Karpas-422 (cell line): Measurements from ENCODE around the gene MYLK. TPM values are rescaled to one million over a fixed set of nuclear protein-coding genes. Genes with fewer than 3 reads are reported as not detected.
"Not testable (repeated sequence)": the region's sequence is repeated elsewhere in the genome, so short reads cannot be mapped to it uniquely, and the experiment has no call there.

Source experiments
- DNase-seq: peaks from one replicate; pipeline ENCODE4 v3.0.0-alpha.2; 2015
- H2AFZ ChIP-seq: fragments of 200-600 bp; sonication (generic); 2 replicates; pipeline ENCODE4 v1.6.1; 2014; ENCODE audit warnings: antibody characterized with exemption, low read length, mixed read lengths
- H3K27ac ChIP-seq: fragments of 200-600 bp; sonication (generic); 2 replicates; pipeline ENCODE4 v1.5.1; 2014; ENCODE audit warnings: mild to moderate bottlenecking, low read length, moderate library complexity
- H3K27me3 ChIP-seq: fragments of 200-600 bp; sonication (generic); 2 replicates; pipeline ENCODE4 v1.6.1; 2014; ENCODE audit warnings: low read length, mixed read lengths
- H3K36me3 ChIP-seq: fragments of 200-600 bp; sonication (generic); 2 replicates; pipeline ENCODE4 v1.6.1; 2014; ENCODE audit warnings: low read length, mixed read lengths; ENCODE audit not compliant: insufficient read depth
- H3K4me1 ChIP-seq: fragments of 200-600 bp; sonication (generic); 2 replicates; pipeline ENCODE4 v1.6.1; 2014; ENCODE audit warnings: mild to moderate bottlenecking, low read length, mixed read lengths
- H3K4me2 ChIP-seq: fragments of 200-600 bp; sonication (generic); 2 replicates; pipeline ENCODE4 v1.6.1; 2014; ENCODE audit warnings: low read length, low read depth, mild to moderate bottlenecking; ENCODE audit not compliant: poor library complexity, severe bottlenecking
- H3K4me3 ChIP-seq: fragments of 200-600 bp; sonication (generic); 2 replicates; pipeline ENCODE4 v1.5.1; 2014; ENCODE audit warnings: mild to moderate bottlenecking, antibody characterized with exemption, low read length, mixed read lengths
- H3K79me2 ChIP-seq: fragments of 200-600 bp; sonication (generic); 2 replicates; pipeline ENCODE4 v1.6.1; 2014; ENCODE audit warnings: mild to moderate bottlenecking, low read length, mixed read lengths
- H3K9ac ChIP-seq: fragments of 200-600 bp; sonication (generic); 2 replicates; pipeline ENCODE4 v1.6.0; 2014; ENCODE audit warnings: low read length
- H3K9me2 ChIP-seq: fragments of 200-600 bp; sonication (generic), shearing (Covaris generic); replicated peaks from 2 replicates; pipeline ENCODE4 v1.6.0; 2014; ENCODE audit warnings: mild to moderate bottlenecking, low read length, moderate library complexity; ENCODE audit not compliant: insufficient read depth
- H3K9me3 ChIP-seq: fragments of 300-700, 200-600 bp; sonication (generic); 2 replicates; pipeline ENCODE4 v1.6.1; 2014; ENCODE audit warnings: low read length, mixed read lengths
- H4K20me1 ChIP-seq: fragments of 200-600 bp; sonication (generic); 2 replicates; pipeline ENCODE4 v1.6.1; 2014; ENCODE audit warnings: mild to moderate bottlenecking, antibody characterized with exemption, low read length, low read depth; ENCODE audit not compliant: insufficient read depth
- total RNA-seq: library from RNA; depleted of rRNA; stranded (reverse); fragments of >200 nt; shearing (Covaris generic); gene quantifications from 2 replicates; pipeline ENCODE4 v1.2.3, GENCODE V29; 2014; ENCODE audit warnings: low replicate concordance

MYLK gene
- total RNA-seq, 1 experiment from 2014 or later, result 0.63 TPM

DNA sequence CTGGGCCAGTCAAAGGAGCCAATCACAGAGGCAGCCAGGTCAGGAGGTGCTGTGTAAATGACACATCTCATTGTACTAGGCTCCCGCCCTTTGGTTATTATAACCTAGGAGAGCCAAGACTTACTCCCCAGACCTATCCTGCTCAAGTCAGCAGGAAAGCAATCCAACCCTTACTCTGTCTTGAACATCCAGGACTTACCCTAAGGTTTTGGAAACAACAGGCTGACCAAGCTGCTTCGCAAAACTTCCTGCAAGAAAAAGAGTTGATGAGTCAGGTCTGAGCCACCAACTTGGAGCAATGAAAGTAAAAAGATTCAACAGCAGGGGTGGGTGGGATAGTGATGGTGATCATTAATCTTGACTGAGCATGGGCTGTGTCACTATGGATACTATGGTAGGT is 144.4 kb downstream of the MYLK start:
- Histone ChIP-seq H3K4me3 (no peak overlapping the region), H3K36me3 (no peaks in the 10 kb centered on the region), H3K9ac (no peak overlapping the region), H3K27ac (no peak overlapping the region), H3K4me1 (no peaks in the 10 kb centered on the region), H3K27me3 (no peaks in the 10 kb centered on the region), H3K79me2 (no peaks in the 10 kb centered on the region), H3K4me2 (no peak overlapping the region), H2AFZ (no peak overlapping the region), H3K9me3 (no peaks in the 10 kb centered on the region), H3K9me2 (no peaks in the 10 kb centered on the region), H4K20me1 (no peaks in the 10 kb centered on the region)
- DNase-seq, result no peak

DNA sequence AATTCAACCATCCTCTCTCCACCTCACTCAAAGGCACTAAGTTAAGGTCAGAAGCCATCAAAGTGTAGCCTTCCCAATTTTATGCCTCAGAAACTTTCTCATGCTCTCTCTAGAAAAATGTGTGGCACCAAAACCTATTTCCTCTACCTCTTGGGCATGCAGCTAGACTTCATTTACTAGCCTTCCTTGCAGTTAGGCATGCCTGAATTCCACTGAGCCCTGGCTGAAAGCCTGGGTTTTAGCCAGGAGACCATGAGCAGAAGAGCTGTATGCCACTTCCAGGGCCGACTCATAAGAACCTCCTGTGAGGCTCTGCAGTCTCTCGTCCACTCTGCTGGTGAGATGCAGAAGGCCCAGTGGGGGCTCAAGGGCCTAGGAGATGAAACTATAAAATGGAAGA is 145.0 kb downstream of the MYLK start:
- Histone ChIP-seq H3K4me1 (no peaks in the 10 kb centered on the region), H3K4me2 (no peak overlapping the region), H3K79me2 (no peaks in the 10 kb centered on the region), H2AFZ (no peak overlapping the region), H3K36me3 (no peaks in the 10 kb centered on the region), H3K27ac (no peak overlapping the region), H3K4me3 (no peak overlapping the region), H3K27me3 (no peaks in the 10 kb centered on the region), H3K9me2 (no peaks in the 10 kb centered on the region), H3K9ac (no peak overlapping the region), H3K9me3 (no peaks in the 10 kb centered on the region), H4K20me1 (no peaks in the 10 kb centered on the region)
- no peak for DNase-seq

DNA sequence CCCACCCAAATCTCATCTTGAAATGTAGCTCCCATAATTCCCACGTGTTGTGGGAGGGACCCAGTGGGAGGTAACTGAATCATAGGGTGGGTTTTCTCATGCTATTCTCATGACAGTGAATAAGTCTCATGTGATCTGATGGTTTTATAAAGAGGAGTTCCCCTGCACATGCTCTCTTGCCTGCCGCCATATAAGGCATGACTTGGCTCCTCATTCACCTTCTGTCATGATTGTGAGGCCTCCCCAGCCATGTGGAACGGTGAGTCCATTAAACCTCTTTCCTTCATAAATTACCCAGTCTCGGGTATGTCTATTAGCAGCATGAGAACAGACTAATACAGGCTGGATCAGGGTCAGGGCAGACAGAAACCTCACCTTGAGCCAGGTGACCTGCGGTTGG is 145.6 kb downstream of the MYLK start:
- H3K79me2 ChIP-seq, H3K27me3 ChIP-seq, H3K9ac ChIP-seq, H3K4me3 ChIP-seq, H3K9me2 ChIP-seq, H3K4me1 ChIP-seq, H3K27ac ChIP-seq, H4K20me1 ChIP-seq, DNase-seq, H3K9me3 ChIP-seq, H3K36me3 ChIP-seq, H2AFZ ChIP-seq, H3K4me2 ChIP-seq: not testable (repeated sequence)

DNA sequence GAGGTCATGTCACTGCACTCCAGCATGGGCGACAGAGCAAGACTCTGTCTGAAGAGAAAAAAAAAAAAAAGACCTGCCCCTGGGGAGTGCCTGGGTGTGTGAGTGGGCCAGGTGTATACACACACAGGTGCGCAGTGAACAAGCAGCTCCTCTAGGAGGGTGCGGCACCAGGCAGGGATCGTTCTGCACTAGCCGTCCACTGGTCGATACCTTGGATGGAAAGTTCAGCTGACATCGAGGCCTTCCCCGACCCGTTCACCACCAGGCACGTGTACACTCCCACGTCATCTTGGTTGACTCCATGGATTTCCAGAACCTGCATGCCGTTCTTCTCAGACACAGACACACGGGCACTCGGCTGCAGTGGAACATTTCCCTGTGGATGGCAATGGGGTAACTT is 147.0 kb downstream of the MYLK start:
- Histone ChIP-seq H3K4me2 (no peak overlapping the region), H3K4me1 (no peaks in the 10 kb centered on the region), H2AFZ (no peak overlapping the region), H3K9ac (no peak overlapping the region), H3K9me3 (no peaks in the 10 kb centered on the region), H3K9me2 (no peaks in the 10 kb centered on the region), H4K20me1 (no peaks in the 10 kb centered on the region), H3K27me3 (no peaks in the 10 kb centered on the region), H3K79me2 (no peaks in the 10 kb centered on the region), H3K36me3 (no peaks in the 10 kb centered on the region), H3K4me3 (no peak overlapping the region), H3K27ac (no peak overlapping the region)
- DNase-seq, result no peak

DNA sequence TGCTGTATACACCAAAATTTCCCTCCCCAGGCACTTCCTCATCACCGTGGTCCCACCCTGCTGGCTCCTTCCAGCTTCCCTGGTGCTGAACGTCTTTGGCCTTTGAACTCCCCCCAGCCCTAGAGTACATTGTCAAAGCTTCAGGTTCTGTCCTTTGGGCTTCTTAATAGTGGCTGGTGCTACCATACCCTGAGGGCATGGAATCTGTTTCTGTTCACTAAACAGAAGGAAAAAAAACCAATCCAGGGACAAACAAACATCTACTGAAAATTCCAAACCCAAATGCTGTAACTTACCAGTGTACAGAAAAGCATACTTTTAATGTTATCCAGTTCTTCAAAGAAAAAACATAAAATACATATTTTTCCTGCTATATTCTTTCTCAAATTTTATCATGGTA is 148.7 kb downstream of the MYLK start:
- Histone ChIP-seq H2AFZ (no peak overlapping the region), H3K4me3 (no peak overlapping the region), H3K9ac (no peak overlapping the region), H3K4me1 (no peaks in the 10 kb centered on the region), H3K27me3 (no peaks in the 10 kb centered on the region), H3K36me3 (no peaks in the 10 kb centered on the region), H3K4me2 (no peak overlapping the region), H3K27ac (no peak overlapping the region), H3K9me3 (no peaks in the 10 kb centered on the region), H4K20me1 (no peaks in the 10 kb centered on the region), H3K79me2 (no peaks in the 10 kb centered on the region), H3K9me2 (no peaks in the 10 kb centered on the region)
- DNase-seq, result no peak

DNA sequence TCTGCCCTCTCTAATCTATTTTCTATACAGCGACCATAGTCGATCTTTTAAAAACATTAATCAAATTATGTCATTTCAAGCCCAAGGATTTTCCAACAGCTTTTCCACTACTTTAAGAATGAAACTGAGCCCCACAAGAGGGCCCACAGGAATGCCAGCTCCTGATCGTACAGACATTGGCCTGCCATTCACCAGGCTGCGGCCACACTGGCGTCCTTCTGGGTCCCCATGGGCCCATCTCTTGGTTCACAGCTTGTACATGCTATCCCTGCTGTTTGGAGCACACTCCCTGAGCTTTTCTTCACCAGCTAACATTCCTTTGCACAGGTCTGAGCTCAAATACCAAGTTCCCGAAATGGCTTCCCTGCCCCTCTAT is 149.6 kb downstream of the MYLK start:
- Histone ChIP-seq H3K79me2 (no peaks in the 10 kb centered on the region), H3K9me2 (no peaks in the 10 kb centered on the region), H2AFZ (no peak overlapping the region), H3K36me3 (no peaks in the 10 kb centered on the region), H3K4me2 (no peak overlapping the region), H4K20me1 (no peaks in the 10 kb centered on the region), H3K27ac (no peak overlapping the region), H3K27me3 (no peaks in the 10 kb centered on the region), H3K9ac (no peak overlapping the region), H3K9me3 (no peaks in the 10 kb centered on the region), H3K4me3 (no peak overlapping the region), H3K4me1 (no peaks in the 10 kb centered on the region)
- no peak for DNase-seq

GRCh38 chr3:123733805-123734526 is 150.2 kb downstream of the MYLK start:
- H3K9ac ChIP-seq, result no peak overlapping the region
- H3K79me2 ChIP-seq, result no peaks in the 10 kb centered on the region
- H3K27me3 ChIP-seq, result no peaks in the 10 kb centered on the region
- H3K4me2 ChIP-seq, result no peak overlapping the region
- no peak overlapping the region for H3K4me3 ChIP-seq
- no peaks in the 10 kb centered on the region for H3K9me3 ChIP-seq
- no peak for DNase-seq
- H3K9me2 ChIP-seq, result no peaks in the 10 kb centered on the region
- no peak overlapping the region for H2AFZ ChIP-seq
- H4K20me1 ChIP-seq, result no peaks in the 10 kb centered on the region
- no peak overlapping the region for H3K27ac ChIP-seq
- H3K4me1 ChIP-seq, result no peaks in the 10 kb centered on the region
- H3K36me3 ChIP-seq, result no peaks in the 10 kb centered on the region

DNA sequence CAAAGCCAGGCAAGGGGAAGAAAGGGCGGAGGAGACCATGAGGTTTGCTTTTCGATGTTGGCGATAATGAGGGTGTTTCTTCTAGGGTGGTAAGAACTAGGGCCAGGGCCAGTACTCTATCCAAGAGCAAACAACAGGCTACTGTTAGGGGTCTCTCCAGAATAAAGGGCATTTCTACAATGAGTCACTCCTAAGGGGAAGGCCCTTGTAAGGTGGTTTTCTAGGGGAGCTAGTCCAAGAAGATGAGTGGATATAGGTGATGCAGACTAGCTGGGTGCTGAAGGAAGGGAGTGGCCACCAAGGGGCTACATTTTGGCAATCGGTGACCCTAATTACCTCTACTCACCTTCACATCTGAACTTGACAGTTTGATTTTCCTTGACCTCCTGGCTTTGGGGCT is 150.8 kb downstream of the MYLK start:
- no peaks in the 10 kb centered on the region for H3K27me3 ChIP-seq
- no peak overlapping the region for H3K4me3 ChIP-seq
- no peaks in the 10 kb centered on the region for H3K9me3 ChIP-seq
- H3K36me3 ChIP-seq, result no peaks in the 10 kb centered on the region
- no peaks in the 10 kb centered on the region for H4K20me1 ChIP-seq
- H2AFZ ChIP-seq, result no peak overlapping the region
- no peaks in the 10 kb centered on the region for H3K9me2 ChIP-seq
- H3K79me2 ChIP-seq, result no peaks in the 10 kb centered on the region
- no peak overlapping the region for H3K27ac ChIP-seq
- no peak overlapping the region for H3K4me2 ChIP-seq
- H3K9ac ChIP-seq, result no peak overlapping the region
- no peak for DNase-seq
- H3K4me1 ChIP-seq, result no peaks in the 10 kb centered on the region

GRCh38 chr3:123732447-123732846 is 151.7 kb downstream of the MYLK start:
- H3K9ac ChIP-seq, result no peak overlapping the region

More at GRCh38 chr3:123732447-123732846, 151.7 kb downstream of the MYLK start:
- DNase-seq, result no peak
- no peak overlapping the region for H3K27ac ChIP-seq
- H3K4me1 ChIP-seq, result no peaks in the 10 kb centered on the region
- no peaks in the 10 kb centered on the region for H3K36me3 ChIP-seq
- no peak overlapping the region for H3K4me3 ChIP-seq
- no peaks in the 10 kb centered on the region for H3K9me3 ChIP-seq
- H3K27me3 ChIP-seq, result no peaks in the 10 kb centered on the region
- no peak overlapping the region for H3K4me2 ChIP-seq
- H4K20me1 ChIP-seq, result no peaks in the 10 kb centered on the region
- no peaks in the 10 kb centered on the region for H3K79me2 ChIP-seq
- H3K9me2 ChIP-seq, result no peaks in the 10 kb centered on the region
- H2AFZ ChIP-seq, result no peak overlapping the region
